IPS-11a (cell line): ENCODE results near the gene THUMPD3.

Source experiments
- H3K4me3 ChIP-seq: one replicate; pipeline ENCODE4 v1.5.1; 2013; ENCODE audit warnings: low read depth, low read length, control low read depth

Gene THUMPD3

GRCh38 chr3:9415485-9416138 lies 52.8 kb downstream of the THUMPD3 start:
- no peak overlapping the region for H3K4me3 ChIP-seq

GRCh38 chr3:9416139-9416780 lies 53.4 kb downstream of the THUMPD3 start:
- no peak overlapping the region for H3K4me3 ChIP-seq

- H3K4me3 ChIP-seq, result no peak overlapping the region
These were observed 58.1 kb downstream of the THUMPD3 start for GRCh38 chr3:9420850-9421549.

- no peak overlapping the region for H3K4me3 ChIP-seq
These were observed 60.0 kb downstream of the THUMPD3 start for GRCh38 chr3:9422712-9423424.

GRCh38 chr3:9428411-9428810 lies 65.6 kb downstream of the THUMPD3 start:
- no peak overlapping the region for H3K4me3 ChIP-seq

- no peak overlapping the region for H3K4me3 ChIP-seq
These were observed 67.9 kb downstream of the THUMPD3 start for GRCh38 chr3:9430733-9431132.

GRCh38 chr3:9433627-9434521 lies 71.0 kb downstream of the THUMPD3 start:
- H3K4me3 ChIP-seq, result no peak overlapping the region

GRCh38 chr3:9435316-9435715 lies 72.5 kb downstream of the THUMPD3 start:
- no peak overlapping the region for H3K4me3 ChIP-seq
